PC-9 (cell line): Measurements from ENCODE around the gene ME3. TPM values are rescaled to one million over a fixed set of nuclear protein-coding genes. Genes with fewer than 3 reads are reported as not detected.
A peak's percentile ranks its signal among the peaks of the same experiment; 100 is the strongest.

ENCODE experiments used
- BruUV-seq: library from RNA; stranded (reverse); fragments of 400-500 nt; replicated peaks from 2 replicates; lab custom pipeline; 2021; lab: Mats Ljungman, UMichigan
- CTCF ChIA-PET: fragments of 300-600 bp; sonication (Branson Sonifier 250); formaldehyde crosslinking; loops from one replicate; lab custom pipeline; 2022; ENCODE audit warnings: antibody characterized with exemption; lab: Charles Lee
- POLR2A ChIA-PET: fragments of 300-600 bp; sonication (Branson Sonifier 250); formaldehyde crosslinking; loops from one replicate; lab custom pipeline; 2022; ENCODE audit warnings: antibody characterized with exemption; ENCODE audit not compliant: unreplicated experiment; lab: Charles Lee
- DNase-seq, 2 experiments: peaks; one replicate each; pipeline versions ENCODE4 v3.0.0 to v3.0.0-alpha.2; 2015 to 2022; ENCODE audit warnings: mixed read lengths in 1 of 2
- H2AFZ ChIP-seq: fragments of 200-600 bp; sonication (generic); 2 replicates; pipeline ENCODE4 v1.8.1; 2017; ENCODE audit warnings: antibody characterized with exemption
- H3F3A ChIP-seq: fragments of 200-600 bp; sonication (generic); 2 replicates; pipeline ENCODE4 v1.8.1; 2017; ENCODE audit warnings: antibody characterized with exemption, mild to moderate bottlenecking, low read depth; ENCODE audit not compliant: insufficient read depth
- H3K27ac ChIP-seq: fragments of 200-600 bp; sonication (generic); 2 replicates; pipeline ENCODE4 v1.6.1; 2016; ENCODE audit warnings: mixed run types
- H3K27me3 ChIP-seq: fragments of 200-600 bp; sonication (generic); 2 replicates; pipeline ENCODE4 v1.6.1; 2016; ENCODE audit warnings: low read depth, mixed run types; ENCODE audit not compliant: insufficient read depth
- H3K36me3 ChIP-seq: fragments of 200-600 bp; sonication (generic); 2 replicates; pipeline ENCODE4 v1.6.1; 2016; ENCODE audit warnings: low read depth, mixed run types
- H3K4me1 ChIP-seq: fragments of 200-600 bp; sonication (generic); replicated peaks from 2 replicates; pipeline ENCODE4 v1.6.1; 2016; ENCODE audit warnings: mixed run types; ENCODE audit not compliant: insufficient read depth
- H3K4me2 ChIP-seq: fragments of 200-600 bp; sonication (generic); 2 replicates; pipeline ENCODE4 v1.6.1; 2017; ENCODE audit warnings: mixed run types
- H3K4me3 ChIP-seq: fragments of 200-600 bp; sonication (generic); 2 replicates; pipeline ENCODE4 v1.6.1; 2016; ENCODE audit warnings: mixed run types
- H3K79me2 ChIP-seq: fragments of 200-600 bp; sonication (generic); 2 replicates; pipeline ENCODE4 v1.6.1; 2017; ENCODE audit warnings: low read depth, mixed run types
- H3K9me2 ChIP-seq: fragments of 200-600 bp; sonication (generic); 2 replicates; pipeline ENCODE4 v1.8.1; 2017; ENCODE audit warnings: mild to moderate bottlenecking; ENCODE audit not compliant: insufficient read depth
- H3K9me3 ChIP-seq: fragments of 200-600 bp; sonication (generic); 2 replicates; pipeline ENCODE4 v1.8.1; 2016; ENCODE audit warnings: low read depth; ENCODE audit not compliant: insufficient read depth
- H4K20me1 ChIP-seq: fragments of 200-600 bp; sonication (generic); 2 replicates; pipeline ENCODE4 v1.8.1; 2017; ENCODE audit not compliant: insufficient read depth
- CTCF ChIP-seq: fragments of 200-600 bp; sonication (generic); conservative IDR thresholded peaks from 2 replicates; pipeline ENCODE4 v1.6.1; 2017; ENCODE audit warnings: mixed run types, antibody characterized with exemption, mild to moderate bottlenecking, moderate library complexity
- EZH2 ChIP-seq: fragments of 200-600 bp; sonication (generic); IDR thresholded peaks from 2 replicates; pipeline ENCODE4 v1.8.0; 2017; ENCODE audit warnings: antibody characterized with exemption, low read depth
- intact Hi-C: fragments of 100-400 bp; cut with micrococcal nuclease; formaldehyde crosslinking; loops from one replicate; pipeline ENCODE4 v1.10.0; 2022; ENCODE audit not compliant: unreplicated experiment
- total RNA-seq: library from RNA; stranded (reverse); gene quantifications from 2 replicates; pipeline ENCODE4 v1.2.3, GENCODE V29; 2021

The ME3 gene
- total RNA-seq, 1 experiment from 2014 or later = 34.0 TPM

GRCh38 chr11:86692746-86693145 lies 20.3 kb upstream of the ME3 start:
- Histone ChIP-seq H4K20me1 (no peaks in the 10 kb centered on the region), H3K9me2 (no peaks in the 10 kb centered on the region), H3K4me2 (no peak overlapping the region), H3K4me3 (no peak overlapping the region), H3K36me3 (peaks cover 4% of the 10 kb centered on the region; the same call in 1 of the 2 replicates), H3K27me3 (no peaks in the 10 kb centered on the region), H2AFZ (no peak overlapping the region), H3K9me3 (0 out of 2 replicates have a peak, but pooled peaks cover 4% of the 10 kb centered on the region), H3F3A (peaks cover 14% of the 10 kb centered on the region; the same call in 1 of the 2 replicates), H3K79me2 (no peaks in the 10 kb centered on the region), H3K4me1 (peaks cover 46% of the 10 kb centered on the region), H3K27ac (no peak overlapping the region)
- TF ChIP-seq EZH2 (no peak), CTCF (no peak)
- POLR2A ChIA-PET = interaction anchor here (0.6 kb wide), 1 partner anchor 193 kb away, joined by 6 read pairs; no protein-coding TSS in a partner anchor
- DNase-seq = no peak
- no TSS peak for BruUV-seq
- CTCF ChIA-PET = no interaction called here
- intact Hi-C loops = no loop called here

GRCh38 chr11:86692317-86692716 lies 19.9 kb upstream of the ME3 start:
- POLR2A ChIA-PET = interaction anchor here (0.6 kb wide), 1 partner anchor 192 kb away, joined by 6 read pairs; no protein-coding TSS in a partner anchor
- H3K36me3 ChIP-seq = 0 out of 2 replicates have a peak, but pooled peaks cover 4% of the 10 kb centered on the region
- H3K4me3 ChIP-seq = no peak overlapping the region
- no peak overlapping the region for H3K4me2 ChIP-seq
- H4K20me1 ChIP-seq = no peaks in the 10 kb centered on the region
- no TSS peak for BruUV-seq
- no peaks in the 10 kb centered on the region for H3K79me2 ChIP-seq
- intact Hi-C loops = no loop called here
- H3K9me3 ChIP-seq = 0 out of 2 replicates have a peak, but pooled peaks cover 4% of the 10 kb centered on the region
- CTCF ChIA-PET = no interaction called here
- H3F3A ChIP-seq = peaks cover 14% of the 10 kb centered on the region; the same call in 1 of the 2 replicates
- TF ChIP-seq EZH2 (no peak), CTCF (no peak)
- no peak overlapping the region for H3K27ac ChIP-seq
- H3K4me1 ChIP-seq = peaks cover 42% of the 10 kb centered on the region
- no peaks in the 10 kb centered on the region for H3K27me3 ChIP-seq
- H2AFZ ChIP-seq = no peak overlapping the region
- no peak for DNase-seq
- H3K9me2 ChIP-seq = no peaks in the 10 kb centered on the region

- no TSS peak for BruUV-seq
- H3K27ac ChIP-seq = peak overlapping the region; percentile 24; the same call in 1 of the 2 replicates
Observed at GRCh38 chr11:86688398-86689179, 16.2 kb upstream of the ME3 start.

More at GRCh38 chr11:86688398-86689179, 16.2 kb upstream of the ME3 start:
- 0 out of 2 replicates have a peak, but pooled peaks cover 4% of the 10 kb centered on the region for H3K36me3 ChIP-seq
- peaks cover 4% of the 10 kb centered on the region; the same call in 1 of the 2 replicates for H3F3A ChIP-seq
- no peaks in the 10 kb centered on the region for H3K9me2 ChIP-seq
- no peak overlapping the region for H3K4me3 ChIP-seq
- H3K9me3 ChIP-seq = 0 out of 2 replicates have a peak, but pooled peaks cover 4% of the 10 kb centered on the region
- no peaks in the 10 kb centered on the region for H4K20me1 ChIP-seq
- TF ChIP-seq CTCF = no peak
- no peak for TF ChIP-seq EZH2
- no peaks in the 10 kb centered on the region for H3K27me3 ChIP-seq
- H3K79me2 ChIP-seq = no peaks in the 10 kb centered on the region
- H3K4me2 ChIP-seq = no peak overlapping the region
- CTCF ChIA-PET = no interaction called here
- DNase-seq = peak; percentile 20 to 72
- POLR2A ChIA-PET = no interaction called here
- no peak overlapping the region for H2AFZ ChIP-seq
- intact Hi-C loops = no loop called here
- H3K4me1 ChIP-seq = peaks cover 10% of the 10 kb centered on the region; the same call in 1 of the 2 replicates
